ENCODE measurements around the gene IL12RB1. TPM values are rescaled to one million over a fixed set of nuclear protein-coding genes. Genes with fewer than 3 reads are reported as not detected.

IL12RB1 gene
- total RNA-seq, 2 experiments from 2014 or later, result 10.1 to 14.4 TPM

- no peak for DNase-seq
- peak overlapping the region; percentile 73 for H3K4me3 Mint-ChIP-seq
- CTCF ChIA-PET, result interaction anchor here (1.1 to 2.1 kb wide), 2 partner anchors 48 to 160 kb away, joined by 3 to 6 read pairs; no protein-coding TSS in a partner anchor
- peaks cover 6% of the 10 kb centered on the region for H3K36me3 Mint-ChIP-seq (ENCODE audit: low read depth)
- H3K9me3 Mint-ChIP-seq, result no peaks in the 10 kb centered on the region
- H3K4me1 Mint-ChIP-seq (ENCODE audit: low read depth), result peaks cover 31% of the 10 kb centered on the region
- peak overlapping the region; percentile 82 for H3K27ac Mint-ChIP-seq
- no peaks in the 10 kb centered on the region for H3K27me3 Mint-ChIP-seq (ENCODE audit: low read depth)
- intact Hi-C loops (cut with micrococcal nuclease), result no loop called here
These were observed 33.4 kb upstream of the IL12RB1 start for GRCh38 chr19:18120127-18120526.

GRCh38 chr19:18119717-18120105 is 33.0 kb upstream of the IL12RB1 start:
- intact Hi-C loops (cut with micrococcal nuclease), result loop anchor here (1.0 to 2.0 kb wide), 2 partner anchors 29 to 33 kb away; no protein-coding TSS in a partner anchor
- peaks cover 6% of the 10 kb centered on the region for H3K36me3 Mint-ChIP-seq (ENCODE audit: low read depth)
- DNase-seq, result peak; percentile 56
- CTCF ChIA-PET, result interaction anchor here (0.6 to 2.1 kb wide), 3 partner anchors 48 to 208 kb away, joined by 3 to 6 read pairs (median 3); no protein-coding TSS in a partner anchor
- peaks cover 31% of the 10 kb centered on the region for H3K4me1 Mint-ChIP-seq (ENCODE audit: low read depth)
- H3K27me3 Mint-ChIP-seq (ENCODE audit: low read depth), result no peaks in the 10 kb centered on the region
- peak overlapping the region; percentile 82 for H3K27ac Mint-ChIP-seq
- H3K4me3 Mint-ChIP-seq, result peak overlapping the region; percentile 73
- no peaks in the 10 kb centered on the region for H3K9me3 Mint-ChIP-seq

GRCh38 chr19:18119013-18119716 is 32.4 kb upstream of the IL12RB1 start:
- intact Hi-C loops (cut with micrococcal nuclease), result loop anchor here (1.0 to 2.0 kb wide), 2 partner anchors 28 to 33 kb away; no protein-coding TSS in a partner anchor

GRCh38 chr19:18118420-18119012 is 31.8 kb upstream of the IL12RB1 start:
- Mint-ChIP-seq H3K27ac (peak overlapping the region; percentile 82), H3K36me3 (ENCODE audit: low read depth) (peaks cover under 1% of the 10 kb centered on the region), H3K4me1 (ENCODE audit: low read depth) (peaks cover 31% of the 10 kb centered on the region), H3K27me3 (ENCODE audit: low read depth) (no peaks in the 10 kb centered on the region), H3K4me3 (peak overlapping the region; percentile 73), H3K9me3 (no peaks in the 10 kb centered on the region)
- peak; percentile 6 for DNase-seq
- intact Hi-C loops (cut with micrococcal nuclease), result loop anchor here (1.0 to 2.0 kb wide), 2 partner anchors 28 to 34 kb away; no protein-coding TSS in a partner anchor
- CTCF ChIA-PET, result interaction anchor here (1.2 kb wide), 1 partner anchor 133 kb away, joined by 5 read pairs; no protein-coding TSS in a partner anchor

More at GRCh38 chr19:18119013-18119716, 32.4 kb upstream of the IL12RB1 start:
- peaks cover 2% of the 10 kb centered on the region for H3K36me3 Mint-ChIP-seq (ENCODE audit: low read depth)
- H3K27ac Mint-ChIP-seq, result peak overlapping the region; percentile 82
- H3K4me3 Mint-ChIP-seq, result peak overlapping the region; percentile 73
- peak; percentile 68 for DNase-seq
- no peaks in the 10 kb centered on the region for H3K27me3 Mint-ChIP-seq (ENCODE audit: low read depth)
- peaks cover 31% of the 10 kb centered on the region for H3K4me1 Mint-ChIP-seq (ENCODE audit: low read depth)
- no peaks in the 10 kb centered on the region for H3K9me3 Mint-ChIP-seq
- CTCF ChIA-PET, result interaction anchor here (0.6 to 2.1 kb wide), 3 partner anchors 19 to 209 kb away, joined by 3 to 6 read pairs (median 5); no protein-coding TSS in a partner anchor

GRCh38 chr19:18117692-18118378 is 31.1 kb upstream of the IL12RB1 start:
- peak overlapping the region; percentile 37 for H3K27ac Mint-ChIP-seq
- intact Hi-C loops (cut with micrococcal nuclease), result loop anchor here (1.0 to 2.0 kb wide), 2 partner anchors 27 to 74 kb away; no protein-coding TSS in a partner anchor
- CTCF ChIA-PET, result interaction anchor here (1.0 to 1.2 kb wide), 2 partner anchors 111 to 134 kb away, joined by 3 to 5 read pairs; no protein-coding TSS in a partner anchor
- DNase-seq, result peak; percentile 94
- no peaks in the 10 kb centered on the region for H3K27me3 Mint-ChIP-seq (ENCODE audit: low read depth)
- peak overlapping the region; percentile 73 for H3K4me3 Mint-ChIP-seq
- peaks cover 32% of the 10 kb centered on the region for H3K4me1 Mint-ChIP-seq (ENCODE audit: low read depth)
- no peaks in the 10 kb centered on the region for H3K9me3 Mint-ChIP-seq
- H3K36me3 Mint-ChIP-seq (ENCODE audit: low read depth), result no peaks in the 10 kb centered on the region

GRCh38 chr19:18117364-18117691 is 30.6 kb upstream of the IL12RB1 start:
- intact Hi-C loops (cut with micrococcal nuclease), result loop anchor here (1.0 kb wide), 1 partner anchor 75 kb away; no protein-coding TSS in a partner anchor
- CTCF ChIA-PET, result interaction anchor here (1.0 to 1.7 kb wide), 2 partner anchors 35 to 110 kb away, joined by 3 read pairs; partner anchors contain the start of gene PIK3R2
- no peaks in the 10 kb centered on the region for H3K36me3 Mint-ChIP-seq (ENCODE audit: low read depth)

GRCh38 chr19:18114483-18114882 is 27.7 kb upstream of the IL12RB1 start:
- Mint-ChIP-seq H3K36me3 (ENCODE audit: low read depth) (no peaks in the 10 kb centered on the region), H3K9me3 (no peaks in the 10 kb centered on the region), H3K4me3 (no peak overlapping the region), H3K27ac (no peak overlapping the region), H3K27me3 (ENCODE audit: low read depth) (no peaks in the 10 kb centered on the region), H3K4me1 (ENCODE audit: low read depth) (peaks cover 28% of the 10 kb centered on the region)
- DNase-seq, result no peak
- CTCF ChIA-PET, result interaction anchor here (3.3 kb wide), 1 partner anchor 46 kb away, joined by 15 read pairs; no protein-coding TSS in a partner anchor
- intact Hi-C loops (cut with micrococcal nuclease), result no loop called here

More at GRCh38 chr19:18117364-18117691, 30.6 kb upstream of the IL12RB1 start:
- peaks cover 35% of the 10 kb centered on the region for H3K4me1 Mint-ChIP-seq (ENCODE audit: low read depth)
- peak overlapping the region; percentile 37 for H3K27ac Mint-ChIP-seq
- peak overlapping the region; percentile 71 for H3K4me3 Mint-ChIP-seq
- no peak for DNase-seq
- H3K27me3 Mint-ChIP-seq (ENCODE audit: low read depth), result no peaks in the 10 kb centered on the region
- no peaks in the 10 kb centered on the region for H3K9me3 Mint-ChIP-seq

GRCh38 chr19:18113827-18114226 is 27.1 kb upstream of the IL12RB1 start:
- Mint-ChIP-seq H3K36me3 (ENCODE audit: low read depth) (no peaks in the 10 kb centered on the region), H3K9me3 (no peaks in the 10 kb centered on the region), H3K4me3 (no peak overlapping the region), H3K4me1 (ENCODE audit: low read depth) (peaks cover 27% of the 10 kb centered on the region), H3K27me3 (ENCODE audit: low read depth) (no peaks in the 10 kb centered on the region), H3K27ac (no peak overlapping the region)
- no peak for DNase-seq
- intact Hi-C loops (cut with micrococcal nuclease), result loop anchor here (1.0 kb wide), 4 partner anchors 38 to 138 kb away; no protein-coding TSS in a partner anchor
- CTCF ChIA-PET, result interaction anchor here (0.6 to 3.5 kb wide), 15 partner anchors 8 to 665 kb away, joined by 3 to 35 read pairs (median 5); partner anchors contain the start of gene JUND

GRCh38 chr19:18112989-18113478 is 26.3 kb upstream of the IL12RB1 start:
- H3K4me3 Mint-ChIP-seq, result no peak overlapping the region
- H3K4me1 Mint-ChIP-seq (ENCODE audit: low read depth), result peaks cover 22% of the 10 kb centered on the region
- CTCF ChIA-PET, result interaction anchor here (0.6 to 3.5 kb wide), 31 partner anchors 9 to 664 kb away, joined by 3 to 35 read pairs (median 4); partner anchors contain the start of genes JUND and MAST3
- DNase-seq, result peak; percentile 88
- no peaks in the 10 kb centered on the region for H3K36me3 Mint-ChIP-seq (ENCODE audit: low read depth)
- intact Hi-C loops (cut with micrococcal nuclease), result loop anchor here (1.0 kb wide), 4 partner anchors 39 to 139 kb away; no protein-coding TSS in a partner anchor
- H3K27me3 Mint-ChIP-seq (ENCODE audit: low read depth), result no peaks in the 10 kb centered on the region
- H3K9me3 Mint-ChIP-seq, result no peaks in the 10 kb centered on the region
- no peak overlapping the region for H3K27ac Mint-ChIP-seq

GRCh38 chr19:18110609-18111232 is 24.0 kb upstream of the IL12RB1 start:
- peak overlapping the region; percentile 71 for H3K4me3 Mint-ChIP-seq
- H3K36me3 Mint-ChIP-seq (ENCODE audit: low read depth), result no peaks in the 10 kb centered on the region
- CTCF ChIA-PET, result interaction anchor here (0.8 to 3.5 kb wide), 8 partner anchors 13 to 141 kb away, joined by 3 to 35 read pairs (median 4); partner anchors contain the start of gene MAST3
- no peaks in the 10 kb centered on the region for H3K9me3 Mint-ChIP-seq
- H3K27me3 Mint-ChIP-seq (ENCODE audit: low read depth), result no peaks in the 10 kb centered on the region
- no peak overlapping the region for H3K27ac Mint-ChIP-seq
- no peak for DNase-seq
- intact Hi-C loops (cut with micrococcal nuclease), result no loop called here
- peaks cover 15% of the 10 kb centered on the region for H3K4me1 Mint-ChIP-seq (ENCODE audit: low read depth)

Data from activated naive CD4-positive, alpha-beta T cell treated with anti-CD3 and anti-CD28 coated beads for 36 hours (primary cell).